GM13977 (cell line): ENCODE measurements around the gene ZFHX3.
"Not testable (repeated sequence)": the region's sequence is repeated elsewhere in the genome, so short reads cannot be mapped to it uniquely, and the experiment has no call there.

Experiments
- DNase-seq: peaks from one replicate; pipeline ENCODE4 v3.0.0; 2012; ENCODE audit warnings: low spot score
- CTCF ChIP-seq: IDR thresholded peaks from 2 replicates; pipeline ENCODE4 v1.5.1; 2012; ENCODE audit warnings: mild to moderate bottlenecking, control low read depth; ENCODE audit not compliant: insufficient read depth; ENCODE audit errors: extremely low read depth, missing control alignments
- in situ Hi-C: fragments of 300-500 bp; cut with MboI; formaldehyde crosslinking; loops from one replicate; pipeline ENCODE4 v1.12.0; 2022; ENCODE audit warnings: low sequenced_read_pairs, low pct_unique_long_range_greater_than_20kb, mixed read lengths, inconsistent platforms; ENCODE audit not compliant: unreplicated experiment

The ZFHX3 gene

DNA sequence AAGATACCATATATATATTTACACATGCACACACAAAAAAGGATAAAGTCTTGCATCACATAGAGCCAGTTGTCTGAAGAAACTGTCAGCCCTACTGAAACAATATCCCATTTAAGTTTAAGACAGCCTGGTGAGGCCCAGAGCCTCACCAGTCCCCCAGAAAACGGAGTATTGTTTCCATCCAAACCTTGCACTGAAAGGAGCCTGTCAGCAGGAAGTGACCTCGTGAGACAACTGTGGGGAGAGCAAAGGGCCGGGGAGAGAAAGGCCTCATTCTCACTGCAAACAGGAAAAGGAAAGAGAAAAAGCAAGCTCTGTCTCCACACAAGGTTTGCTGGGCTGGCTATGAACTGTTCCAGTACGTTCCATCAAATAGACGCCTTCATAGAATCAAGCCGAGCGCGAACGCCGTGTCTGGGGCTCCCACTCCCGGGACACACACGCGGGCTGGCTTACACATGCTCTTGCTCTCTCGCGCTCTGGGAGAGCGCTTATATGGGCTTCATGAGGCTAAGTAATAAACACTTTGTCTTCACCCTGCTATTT is 44.4 kb upstream of the ZFHX3 start:
- in situ Hi-C loops, result no loop called here
- TF ChIP-seq CTCF, result no peak
- DNase-seq, result no peak

- no peak for TF ChIP-seq CTCF
- in situ Hi-C loops, result no loop called here
- DNase-seq, result no peak
Observed at GRCh38 chr16:73091174-73091573, 43.2 kb upstream of the ZFHX3 start.

GRCh38 chr16:73089420-73089819 is 41.5 kb upstream of the ZFHX3 start:
- TF ChIP-seq CTCF, result no peak
- no peak for DNase-seq
- in situ Hi-C loops, result no loop called here

DNA sequence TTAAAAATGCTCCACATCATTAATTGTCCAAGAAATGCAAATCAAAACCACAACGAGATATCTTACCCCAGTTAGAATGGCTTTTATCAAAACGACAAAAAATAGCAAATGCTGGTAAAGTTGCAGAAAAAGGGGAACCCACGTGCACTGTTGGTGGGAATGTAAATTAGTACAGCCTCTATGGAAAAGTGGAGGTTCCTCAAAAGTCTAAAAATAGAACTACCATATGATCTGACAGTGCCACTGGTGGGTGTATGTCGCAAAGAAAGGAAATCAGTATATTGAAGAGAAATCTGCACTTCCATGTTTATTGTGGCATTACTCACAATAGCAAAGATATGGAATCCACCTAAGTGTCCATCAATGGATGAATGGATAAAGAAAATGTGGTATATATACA is 38.2 kb upstream of the ZFHX3 start:
- DNase-seq, result no peak

GRCh38 chr16:73083271-73083670 is 35.3 kb upstream of the ZFHX3 start:
- in situ Hi-C loops, result no loop called here
- TF ChIP-seq CTCF, result no peak
- DNase-seq, result no peak

More for the DNA sequence above, 38.2 kb upstream of the ZFHX3 start:
- in situ Hi-C loops, result no loop called here
- no peak for TF ChIP-seq CTCF

DNA sequence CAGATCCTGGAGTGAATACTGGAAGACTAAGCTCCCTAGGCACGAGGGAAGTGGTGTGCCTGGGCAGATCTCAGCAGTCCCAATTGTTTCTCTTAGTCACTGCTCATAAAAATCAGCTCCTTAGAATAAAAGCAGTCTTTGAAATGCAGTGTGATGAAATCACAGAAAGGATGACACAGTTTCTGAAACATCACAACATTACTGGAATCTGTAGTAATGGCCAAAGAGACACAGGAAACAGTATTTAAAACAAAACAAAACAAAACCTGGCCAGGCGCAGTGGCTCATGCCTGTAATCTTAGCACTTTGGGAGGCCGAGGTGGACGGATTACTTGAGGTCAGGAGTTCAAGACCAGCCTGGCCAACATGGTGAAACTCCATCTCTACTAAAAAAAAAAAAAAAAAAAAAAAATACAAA is 34.7 kb upstream of the ZFHX3 start:
- DNase-seq, in situ Hi-C loops: not testable (repeated sequence)

- in situ Hi-C loops, result no loop called here
- no peak for DNase-seq
- TF ChIP-seq CTCF, result no peak
Observed at GRCh38 chr16:73080931-73081330, 33.0 kb upstream of the ZFHX3 start.
